ENCODE data around the gene SLC24A1. TPM values are rescaled to one million over a fixed set of nuclear protein-coding genes. Genes with fewer than 3 reads are reported as not detected.

Gene SLC24A1
- total RNA-seq, 3 donors from 2014 or later (not counting 1 experiment from before 2014, with no cell fraction given) = 6.9 to 12.5 (median 7.8) TPM

DNA sequence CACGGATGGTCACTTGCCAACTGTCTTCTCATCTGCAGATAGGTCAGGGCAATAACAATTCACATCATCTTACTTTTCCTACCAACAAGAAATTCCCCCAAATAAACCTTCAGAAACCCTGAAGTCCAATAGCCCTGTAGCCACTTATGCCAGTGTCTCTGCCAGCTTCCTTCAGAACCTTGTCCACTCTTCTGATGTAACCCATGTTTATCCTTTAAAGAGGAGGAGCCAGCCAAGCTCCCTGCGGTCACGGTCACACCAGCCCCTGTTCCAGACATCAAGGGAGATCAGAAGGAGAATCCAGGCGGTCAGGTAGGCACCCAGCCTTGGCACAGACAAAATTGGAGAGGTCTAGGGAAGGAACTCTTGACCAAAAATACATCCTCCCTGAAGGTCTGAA lies 23.7 kb downstream of the SLC24A1 start:
- Mint-ChIP-seq H3K27me3 (ENCODE audit: low read depth in 2 of 2) (no peaks in the 10 kb centered on the region), H3K4me3 (no peak overlapping the region)
- intact Hi-C loops (cut with micrococcal nuclease) = no loop called here

DNA sequence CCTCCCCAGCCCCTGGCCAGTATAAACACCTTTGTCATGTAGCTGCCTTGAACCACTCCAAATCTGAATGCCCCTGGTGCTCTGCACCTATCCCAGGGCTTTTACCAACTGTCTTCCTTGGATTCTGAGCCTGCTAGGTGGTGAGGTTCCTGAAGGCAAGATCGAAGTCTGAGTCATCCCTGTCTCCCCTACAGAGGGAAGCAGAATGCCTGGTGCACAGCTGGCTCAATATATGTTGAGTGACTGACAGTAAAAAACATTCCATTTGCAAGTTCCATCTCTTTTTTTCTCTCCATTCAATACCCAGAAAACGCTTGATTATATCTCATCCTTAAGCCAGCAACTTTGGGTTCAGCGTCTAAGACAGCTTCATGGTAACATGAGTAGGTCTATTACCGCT lies 24.7 kb downstream of the SLC24A1 start:
- peaks cover 4% of the 10 kb centered on the region for H3K36me3 ChIP-seq (ENCODE audit: control insufficient read depth, insufficient read depth, low read length)
- H3K27ac ChIP-seq (ENCODE audit: low read length) = no peak overlapping the region
- intact Hi-C loops (cut with micrococcal nuclease) = no loop called here
- DNase-seq = no peak
- H3K9me3 Mint-ChIP-seq = no peaks in the 10 kb centered on the region
- H3K4me3 ChIP-seq (ENCODE audit: low read length) = no peak overlapping the region
- H3K4me1 ChIP-seq (ENCODE audit: control insufficient read depth, insufficient read depth, low read length) = no peaks in the 10 kb centered on the region
- peaks cover 0 to 6% of the 10 kb centered on the region in 2 donors for H3K4me1 Mint-ChIP-seq
- no peaks in the 10 kb centered on the region for H3K9me3 ChIP-seq (ENCODE audit: control insufficient read depth, insufficient read depth, low read length)
- no peaks in the 10 kb centered on the region for H3K27me3 ChIP-seq (ENCODE audit: control insufficient read depth, insufficient read depth, low read length)
- no peaks in the 10 kb centered on the region for H3K36me3 Mint-ChIP-seq
- H3K4me3 Mint-ChIP-seq = no peak overlapping the region
- ATAC-seq = no peak
- H3K27ac Mint-ChIP-seq = no peak overlapping the region
- H3K27me3 Mint-ChIP-seq (ENCODE audit: low read depth in 2 of 2) = no peaks in the 10 kb centered on the region
- WGBS (ENCODE audit: insufficient coverage) = 100% methylated on average over 4 of the region's 4 CpGs
- TF ChIP-seq, protein P1, sequence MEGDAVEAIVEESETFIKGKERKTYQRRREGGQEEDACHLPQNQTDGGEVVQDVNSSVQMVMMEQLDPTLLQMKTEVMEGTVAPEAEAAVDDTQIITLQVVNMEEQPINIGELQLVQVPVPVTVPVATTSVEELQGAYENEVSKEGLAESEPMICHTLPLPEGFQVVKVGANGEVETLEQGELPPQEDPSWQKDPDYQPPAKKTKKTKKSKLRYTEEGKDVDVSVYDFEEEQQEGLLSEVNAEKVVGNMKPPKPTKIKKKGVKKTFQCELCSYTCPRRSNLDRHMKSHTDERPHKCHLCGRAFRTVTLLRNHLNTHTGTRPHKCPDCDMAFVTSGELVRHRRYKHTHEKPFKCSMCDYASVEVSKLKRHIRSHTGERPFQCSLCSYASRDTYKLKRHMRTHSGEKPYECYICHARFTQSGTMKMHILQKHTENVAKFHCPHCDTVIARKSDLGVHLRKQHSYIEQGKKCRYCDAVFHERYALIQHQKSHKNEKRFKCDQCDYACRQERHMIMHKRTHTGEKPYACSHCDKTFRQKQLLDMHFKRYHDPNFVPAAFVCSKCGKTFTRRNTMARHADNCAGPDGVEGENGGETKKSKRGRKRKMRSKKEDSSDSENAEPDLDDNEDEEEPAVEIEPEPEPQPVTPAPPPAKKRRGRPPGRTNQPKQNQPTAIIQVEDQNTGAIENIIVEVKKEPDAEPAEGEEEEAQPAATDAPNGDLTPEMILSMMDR (IDR thresholded peaks at IDR 0.05) = no peak

More for the DNA sequence above, 23.7 kb downstream of the SLC24A1 start:
- Mint-ChIP-seq H3K9me3 (no peaks in the 10 kb centered on the region), H3K4me1 (peaks cover 0 to 4% of the 10 kb centered on the region in 2 donors), H3K27ac (no peak overlapping the region), H3K36me3 (no peaks in the 10 kb centered on the region)
- Histone ChIP-seq H3K4me3 (ENCODE audit: low read length) (no peak overlapping the region), H3K27ac (ENCODE audit: low read length) (no peak overlapping the region), H3K36me3 (ENCODE audit: control insufficient read depth, insufficient read depth, low read length) (no peaks in the 10 kb centered on the region), H3K27me3 (ENCODE audit: control insufficient read depth, insufficient read depth, low read length) (no peaks in the 10 kb centered on the region), H3K4me1 (ENCODE audit: control insufficient read depth, insufficient read depth, low read length) (no peaks in the 10 kb centered on the region), H3K9me3 (ENCODE audit: control insufficient read depth, insufficient read depth, low read length) (no peaks in the 10 kb centered on the region)
- WGBS (ENCODE audit: insufficient coverage) = 100% methylated on average over 3 of the region's 4 CpGs
- ATAC-seq = no peak
- TF ChIP-seq, protein P1 (IDR thresholded peaks at IDR 0.05) = no peak
- no peak for DNase-seq

DNA sequence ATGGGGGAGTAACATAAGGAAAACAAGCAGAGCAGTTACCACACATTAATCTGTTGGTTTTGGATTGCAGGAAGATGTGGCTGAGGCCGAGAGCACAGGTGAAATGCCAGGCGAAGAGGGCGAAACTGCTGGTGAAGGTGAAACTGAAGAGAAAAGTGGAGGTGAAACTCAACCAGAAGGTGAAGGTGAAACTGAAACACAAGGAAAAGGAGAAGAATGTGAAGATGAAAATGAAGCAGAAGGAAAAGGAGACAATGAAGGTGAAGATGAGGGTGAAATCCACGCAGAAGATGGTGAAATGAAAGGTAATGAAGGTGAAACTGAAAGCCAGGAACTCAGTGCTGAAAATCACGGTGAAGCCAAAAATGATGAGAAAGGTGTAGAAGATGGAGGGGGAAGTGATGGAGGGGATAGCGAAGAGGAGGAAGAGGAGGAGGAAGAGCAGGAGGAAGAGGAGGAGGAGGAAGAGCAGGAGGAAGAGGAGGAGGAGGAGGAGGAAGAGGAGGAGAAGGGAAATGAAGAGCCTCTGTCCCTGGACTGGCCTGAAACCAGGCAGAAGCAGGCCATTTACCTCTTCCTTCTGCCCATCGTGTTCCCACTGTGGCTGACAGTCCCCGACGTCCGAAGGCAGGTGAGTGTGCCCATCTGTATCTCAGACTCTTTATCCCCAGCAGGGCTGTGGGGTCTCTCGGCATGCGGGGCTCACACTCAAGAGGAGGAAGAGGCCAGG lies 28.7 kb downstream of the SLC24A1 start:
- H3K36me3 ChIP-seq (ENCODE audit: control insufficient read depth, insufficient read depth, low read length) = peaks cover 26% of the 10 kb centered on the region
- peaks cover 0 to 6% of the 10 kb centered on the region in 2 donors for H3K4me1 Mint-ChIP-seq
- peak overlapping the region; percentile 13 to 47 for H3K27ac Mint-ChIP-seq
- WGBS (ENCODE audit: insufficient coverage) = 90% methylated on average over 12 of the region's 12 CpGs
- no peaks in the 10 kb centered on the region for H3K27me3 Mint-ChIP-seq (ENCODE audit: low read depth in 2 of 2)
- DNase-seq (no peak), ATAC-seq (no peak)
- H3K9me3 ChIP-seq (ENCODE audit: control insufficient read depth, insufficient read depth, low read length) = no peaks in the 10 kb centered on the region
- H3K4me3 Mint-ChIP-seq = no peak overlapping the region
- no peak overlapping the region for H3K4me3 ChIP-seq (ENCODE audit: low read length)
- TF ChIP-seq, protein P1 (IDR thresholded peaks at IDR 0.05) = no peak
- intact Hi-C loops (cut with micrococcal nuclease) = no loop called here
- no peaks in the 10 kb centered on the region for H3K36me3 Mint-ChIP-seq
- no peak overlapping the region for H3K27ac ChIP-seq (ENCODE audit: low read length)
- no peaks in the 10 kb centered on the region for H3K27me3 ChIP-seq (ENCODE audit: control insufficient read depth, insufficient read depth, low read length)
- H3K9me3 Mint-ChIP-seq = no peaks in the 10 kb centered on the region
- H3K4me1 ChIP-seq (ENCODE audit: control insufficient read depth, insufficient read depth, low read length) = no peaks in the 10 kb centered on the region

DNA sequence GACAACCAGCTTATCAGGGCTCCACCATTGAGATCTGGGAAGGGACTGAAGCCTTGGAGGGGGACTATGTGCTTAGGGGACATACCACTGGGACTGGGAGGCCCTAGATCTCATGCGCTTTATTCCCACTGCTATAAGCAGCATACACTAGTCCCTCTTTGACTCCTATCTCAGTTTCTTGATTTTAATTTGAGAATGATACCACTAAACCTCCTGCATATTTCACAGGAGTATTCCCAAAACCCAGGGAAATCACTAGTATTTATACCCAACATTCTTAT lies 29.2 kb downstream of the SLC24A1 start:
- H3K36me3 Mint-ChIP-seq = no peaks in the 10 kb centered on the region
- Histone ChIP-seq H3K4me3 (ENCODE audit: low read length) (no peak overlapping the region), H3K27ac (ENCODE audit: low read length) (no peak overlapping the region), H3K27me3 (ENCODE audit: control insufficient read depth, insufficient read depth, low read length) (no peaks in the 10 kb centered on the region), H3K4me1 (ENCODE audit: control insufficient read depth, insufficient read depth, low read length) (no peaks in the 10 kb centered on the region), H3K36me3 (ENCODE audit: control insufficient read depth, insufficient read depth, low read length) (peaks cover 31% of the 10 kb centered on the region), H3K9me3 (ENCODE audit: control insufficient read depth, insufficient read depth, low read length) (no peaks in the 10 kb centered on the region)
- intact Hi-C loops (cut with micrococcal nuclease) = no loop called here
- H3K27ac Mint-ChIP-seq = peak overlapping the region; percentile 13 to 47
- H3K27me3 Mint-ChIP-seq (ENCODE audit: low read depth in 2 of 2) = no peaks in the 10 kb centered on the region
- peaks cover 0 to 6% of the 10 kb centered on the region in 2 donors for H3K4me1 Mint-ChIP-seq
- TF ChIP-seq, protein P1 (IDR thresholded peaks at IDR 0.05) = no peak
- H3K9me3 Mint-ChIP-seq = no peaks in the 10 kb centered on the region
- H3K4me3 Mint-ChIP-seq = no peak overlapping the region
- ATAC-seq (no peak), DNase-seq (no peak)
- 100% methylated on average over 1 of the region's 1 CpG for WGBS (ENCODE audit: insufficient coverage)

Measured in natural killer cell (primary cell).